ENCODE measurements around the gene MTG2.

DNA sequence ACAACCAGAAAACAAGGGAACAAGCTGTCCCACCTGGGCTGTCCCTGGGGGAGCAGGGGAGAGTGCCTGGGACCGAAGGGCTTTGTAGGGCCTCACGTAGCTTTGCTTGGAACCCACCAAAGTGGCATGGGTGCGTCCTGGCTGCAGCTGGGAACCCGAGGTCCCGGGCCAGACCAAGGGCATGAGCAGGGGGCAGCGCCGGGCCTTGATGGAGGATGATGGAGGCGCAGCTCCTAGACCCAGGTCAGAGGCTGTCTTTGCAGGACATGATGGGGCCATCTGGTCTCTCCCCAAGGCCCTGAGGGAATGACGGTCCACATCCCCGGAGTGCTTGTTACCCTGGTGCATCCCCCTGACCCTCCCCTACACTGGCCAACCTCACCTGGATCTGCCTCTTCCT, 47.9 kb downstream of the MTG2 start:
- TF ChIP-seq BHLHE40 (IDR thresholded peaks at IDR 0.05; ENCODE audit: low read depth, low read length) = no peak
- TF ChIP-seq USF2 (IDR thresholded peaks at IDR 0.05; ENCODE audit: low read depth, low read length) = no peak
- no peak for TF ChIP-seq POLR2A (IDR thresholded peaks at IDR 0.05; ENCODE audit: low read depth, low read length)
- TF ChIP-seq, protein P1, sequence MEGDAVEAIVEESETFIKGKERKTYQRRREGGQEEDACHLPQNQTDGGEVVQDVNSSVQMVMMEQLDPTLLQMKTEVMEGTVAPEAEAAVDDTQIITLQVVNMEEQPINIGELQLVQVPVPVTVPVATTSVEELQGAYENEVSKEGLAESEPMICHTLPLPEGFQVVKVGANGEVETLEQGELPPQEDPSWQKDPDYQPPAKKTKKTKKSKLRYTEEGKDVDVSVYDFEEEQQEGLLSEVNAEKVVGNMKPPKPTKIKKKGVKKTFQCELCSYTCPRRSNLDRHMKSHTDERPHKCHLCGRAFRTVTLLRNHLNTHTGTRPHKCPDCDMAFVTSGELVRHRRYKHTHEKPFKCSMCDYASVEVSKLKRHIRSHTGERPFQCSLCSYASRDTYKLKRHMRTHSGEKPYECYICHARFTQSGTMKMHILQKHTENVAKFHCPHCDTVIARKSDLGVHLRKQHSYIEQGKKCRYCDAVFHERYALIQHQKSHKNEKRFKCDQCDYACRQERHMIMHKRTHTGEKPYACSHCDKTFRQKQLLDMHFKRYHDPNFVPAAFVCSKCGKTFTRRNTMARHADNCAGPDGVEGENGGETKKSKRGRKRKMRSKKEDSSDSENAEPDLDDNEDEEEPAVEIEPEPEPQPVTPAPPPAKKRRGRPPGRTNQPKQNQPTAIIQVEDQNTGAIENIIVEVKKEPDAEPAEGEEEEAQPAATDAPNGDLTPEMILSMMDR (conservative IDR thresholded peaks at IDR 0.05; ENCODE audit: low read depth, low read length) = no peak

Measured in IMR-90 (cell line).